CD4-positive, alpha-beta T cell treated with Interleukin-15 for 1 hour (primary cell): Measurements from ENCODE around the gene GADL1.

ENCODE experiments used
- DNase-seq: peaks from one replicate; pipeline ENCODE4 v3.0.0-alpha.2; 2020

GADL1 gene

GRCh38 chr3:30872879-30873278, 21.6 kb downstream of the GADL1 start:
- no peak for DNase-seq

DNA sequence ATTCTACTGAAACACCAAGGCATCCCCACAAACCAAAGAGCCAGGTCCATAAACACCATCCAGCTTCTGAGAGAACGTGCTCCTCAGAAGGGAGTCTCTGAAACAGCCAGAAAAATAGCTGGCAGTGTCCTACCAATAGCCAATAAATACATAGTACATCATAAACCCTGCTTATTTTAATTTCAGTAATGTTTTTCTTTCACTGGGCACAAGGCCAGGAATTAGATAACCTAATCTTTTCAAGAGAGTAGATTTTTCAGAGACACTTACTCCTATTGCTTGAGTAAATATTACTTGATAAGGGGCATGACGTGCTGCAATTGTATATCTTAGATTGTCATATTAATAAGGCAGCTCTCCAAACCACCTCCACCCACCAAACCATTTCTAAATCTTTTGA, 22.7 kb downstream of the GADL1 start:
- DNase-seq, result no peak

- no peak for DNase-seq
These were observed 29.6 kb downstream of the GADL1 start for GRCh38 chr3:30864836-30865235.

DNA sequence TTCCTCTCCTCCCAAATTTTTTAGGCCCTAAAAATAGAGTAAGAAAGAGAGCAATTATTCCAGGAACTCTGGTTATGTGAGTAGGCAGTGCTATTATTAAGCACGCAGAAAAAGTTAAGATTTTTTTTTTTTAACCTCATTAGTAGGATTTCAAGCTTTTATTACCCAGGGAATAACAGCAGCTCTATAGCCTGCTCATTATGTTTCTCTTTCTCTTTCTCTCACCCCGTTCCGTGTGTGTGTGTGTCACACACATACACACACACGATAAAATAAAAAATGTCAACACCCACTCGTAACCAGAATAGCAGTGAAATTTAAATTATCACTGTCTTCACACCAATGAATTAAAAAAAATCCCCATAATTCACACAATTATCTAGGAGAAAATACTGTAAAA, 30.3 kb downstream of the GADL1 start:
- DNase-seq, result no peak

GRCh38 chr3:30862004-30862403, 32.5 kb downstream of the GADL1 start:
- DNase-seq, result no peak

- no peak for DNase-seq
These were observed 35.5 kb downstream of the GADL1 start for GRCh38 chr3:30858894-30859389.

DNA sequence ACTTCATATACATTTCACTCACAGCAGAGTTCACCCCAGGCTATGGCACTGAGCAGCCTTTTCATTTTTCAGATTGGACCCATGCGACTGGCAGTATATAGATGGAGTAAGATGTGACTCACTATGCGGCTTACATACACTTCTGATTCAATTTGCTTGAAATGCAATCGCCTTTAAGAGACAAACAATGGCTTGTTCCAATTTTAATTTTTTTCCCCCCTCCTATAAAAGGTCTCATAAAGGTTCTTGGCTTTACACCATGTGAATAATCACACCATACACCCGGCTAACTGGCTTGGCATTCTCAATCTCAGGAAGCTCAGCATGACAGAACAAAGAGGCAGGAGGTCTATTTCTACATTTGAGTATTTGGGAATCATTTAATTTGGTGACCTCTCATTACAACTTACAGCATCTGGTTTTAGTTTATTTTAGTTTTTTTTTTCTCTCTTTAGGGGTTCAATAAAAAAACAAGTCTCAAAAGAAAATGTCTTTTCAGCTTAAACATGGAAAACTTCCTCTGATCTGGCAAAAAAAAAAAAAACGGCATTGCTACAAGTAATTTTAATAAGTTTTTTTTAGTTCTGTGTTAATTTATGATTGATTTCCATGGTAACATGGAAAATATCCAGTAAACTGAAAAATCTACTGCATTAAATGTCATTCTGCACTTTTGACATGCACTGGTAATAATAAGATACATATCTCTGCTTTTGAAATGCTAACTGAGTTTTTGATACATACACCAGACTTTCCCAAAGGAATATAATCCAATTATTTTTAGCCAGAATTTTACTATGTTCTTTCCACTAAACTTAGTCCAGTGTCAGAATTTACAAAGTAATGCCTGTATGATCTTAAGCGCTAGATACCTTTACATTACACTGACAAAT, 38.8 kb downstream of the GADL1 start:
- no peak for DNase-seq

DNA sequence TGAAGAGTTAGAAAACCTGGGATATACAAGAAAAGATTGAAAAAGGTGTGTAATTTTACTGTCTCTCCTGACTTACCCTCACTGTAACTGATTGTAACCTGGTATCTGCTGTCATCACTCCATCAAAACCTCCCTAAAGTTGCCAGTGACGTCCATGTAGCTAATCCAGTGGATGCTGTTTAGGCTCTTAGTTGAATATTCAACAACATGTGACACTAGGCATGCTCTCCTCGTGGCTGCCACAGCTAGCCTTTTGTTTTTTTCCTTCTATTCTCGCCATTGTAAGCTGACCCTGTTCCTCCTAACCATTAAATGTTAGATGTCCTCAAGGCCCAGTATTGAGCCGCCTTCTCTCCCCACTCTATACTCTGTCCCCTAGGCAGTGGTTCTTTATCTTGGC, 41.6 kb downstream of the GADL1 start:
- no peak for DNase-seq

GRCh38 chr3:30848087-30848779, 46.2 kb downstream of the GADL1 start:
- no peak for DNase-seq

- no peak for DNase-seq
These were observed 46.9 kb downstream of the GADL1 start for GRCh38 chr3:30847592-30847991.

GRCh38 chr3:30845606-30846005, 48.9 kb downstream of the GADL1 start:
- no peak for DNase-seq

GRCh38 chr3:30843877-30844276, 50.6 kb downstream of the GADL1 start:
- no peak for DNase-seq

- DNase-seq, result no peak
These were observed 58.3 kb downstream of the GADL1 start for GRCh38 chr3:30836141-30836540.

DNA sequence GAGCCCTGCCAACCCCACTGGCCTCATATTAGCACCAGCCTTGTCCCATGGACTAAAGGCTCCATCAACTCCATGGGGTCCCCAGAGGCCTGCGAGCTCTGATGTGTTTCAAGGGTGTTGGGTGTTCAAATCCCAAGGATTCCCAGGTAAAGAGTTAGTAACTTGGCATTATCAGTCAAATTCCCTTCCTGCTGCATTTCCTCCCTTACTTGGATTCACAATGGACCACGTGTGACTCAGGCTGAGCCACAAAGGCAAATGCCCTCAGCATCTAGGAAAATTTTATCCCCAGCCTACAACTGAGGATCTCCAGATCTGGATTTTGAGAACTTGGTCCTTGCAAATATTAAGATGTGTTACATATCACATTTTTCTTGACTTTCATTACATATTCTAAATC, 58.8 kb downstream of the GADL1 start:
- DNase-seq, result no peak

GRCh38 chr3:30832961-30833575, 61.4 kb downstream of the GADL1 start:
- DNase-seq, result no peak

DNA sequence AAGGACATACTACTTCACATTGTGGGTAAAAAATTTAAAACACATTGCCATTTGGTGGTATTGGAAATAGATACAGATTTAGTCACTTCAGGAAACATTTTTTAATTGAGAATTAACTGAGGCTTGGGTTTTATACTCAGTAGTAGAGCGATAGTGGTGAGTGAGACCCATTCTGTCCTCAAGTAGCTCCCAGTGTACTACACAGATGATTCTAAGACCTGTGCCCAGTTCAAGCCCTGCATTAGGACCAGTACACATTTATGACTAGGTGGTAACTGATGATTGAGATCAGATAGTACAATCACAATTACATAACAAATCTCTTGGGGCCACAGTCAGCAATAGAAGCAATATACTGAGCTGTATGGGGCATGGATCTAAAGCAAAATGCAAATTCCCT, 67.4 kb downstream of the GADL1 start:
- DNase-seq, result no peak

- no peak for DNase-seq
These were observed 67.9 kb downstream of the GADL1 start for GRCh38 chr3:30826531-30826942.

GRCh38 chr3:30819067-30819798, 75.2 kb downstream of the GADL1 start:
- no peak for DNase-seq

DNA sequence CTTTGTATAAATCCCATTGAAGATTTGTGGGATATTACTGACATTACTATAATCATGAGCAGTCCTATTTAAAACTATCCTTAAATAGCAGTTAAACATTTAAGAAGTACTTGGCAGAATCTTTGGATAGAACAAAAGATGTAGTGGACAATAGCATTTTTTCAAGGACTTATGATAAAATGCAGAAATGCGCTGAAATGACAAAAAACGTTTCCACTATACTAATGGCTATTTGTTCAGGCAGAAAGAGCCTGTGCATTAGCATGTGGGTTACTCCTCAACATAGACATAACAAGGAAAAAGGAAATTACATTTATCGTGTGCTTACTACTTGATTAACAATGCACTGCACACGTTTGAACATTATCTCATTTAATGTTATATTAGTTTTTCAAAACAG, 80.7 kb downstream of the GADL1 start:
- DNase-seq, result no peak

- DNase-seq, result no peak
These were observed 83.2 kb downstream of the GADL1 start for GRCh38 chr3:30811151-30811795.

DNA sequence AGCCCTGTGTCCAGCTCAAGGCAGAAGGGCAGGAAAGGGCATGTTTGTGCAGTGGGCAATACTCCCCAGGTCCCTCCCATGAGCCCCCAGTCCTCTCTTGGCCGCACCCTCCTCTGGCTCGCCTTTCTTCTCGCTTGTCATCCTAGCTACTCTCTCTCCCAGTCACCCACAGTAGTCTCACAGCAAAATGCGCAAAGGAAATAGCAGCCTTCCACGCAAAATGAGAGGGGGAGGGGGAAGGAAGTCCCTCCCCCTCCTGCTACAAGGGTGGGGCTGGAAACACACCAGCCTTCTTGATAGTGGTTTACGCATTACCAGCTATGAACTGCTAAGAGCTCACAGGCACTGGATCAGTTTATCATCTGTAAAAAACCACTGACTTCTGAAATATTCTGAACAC, 83.8 kb downstream of the GADL1 start:
- DNase-seq, result peak; percentile 16

DNA sequence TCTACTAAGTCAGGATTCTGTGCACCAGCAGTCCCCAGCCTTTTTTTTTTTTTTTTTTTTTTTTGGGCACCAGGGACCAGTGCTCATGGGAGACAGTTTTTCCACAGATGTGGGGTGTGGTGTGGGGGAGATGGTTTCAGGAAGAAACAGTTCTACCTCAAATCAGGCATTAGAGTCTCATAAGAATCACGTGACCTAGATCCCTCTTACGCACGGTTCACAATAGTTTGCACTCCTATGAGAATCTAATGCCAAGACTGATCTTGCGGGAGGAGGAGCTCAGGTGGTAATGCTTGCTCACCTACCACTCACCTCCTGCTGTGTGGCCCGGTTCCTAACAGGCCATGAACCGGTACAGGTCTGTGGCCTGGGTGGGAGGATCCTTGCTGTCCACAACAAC, 88.8 kb downstream of the GADL1 start:
- no peak for DNase-seq

GRCh38 chr3:30804984-30805383, 89.5 kb downstream of the GADL1 start:
- DNase-seq, result no peak
